Measurements from ENCODE around the gene CEBPG. TPM values are rescaled to one million over a fixed set of nuclear protein-coding genes. Genes with fewer than 3 reads are reported as not detected.
A peak's percentile ranks its signal among the peaks of the same experiment; 100 is the strongest.

CEBPG gene
- total RNA-seq, 1 experiment from 2014 or later, result 91.3 TPM

DNA sequence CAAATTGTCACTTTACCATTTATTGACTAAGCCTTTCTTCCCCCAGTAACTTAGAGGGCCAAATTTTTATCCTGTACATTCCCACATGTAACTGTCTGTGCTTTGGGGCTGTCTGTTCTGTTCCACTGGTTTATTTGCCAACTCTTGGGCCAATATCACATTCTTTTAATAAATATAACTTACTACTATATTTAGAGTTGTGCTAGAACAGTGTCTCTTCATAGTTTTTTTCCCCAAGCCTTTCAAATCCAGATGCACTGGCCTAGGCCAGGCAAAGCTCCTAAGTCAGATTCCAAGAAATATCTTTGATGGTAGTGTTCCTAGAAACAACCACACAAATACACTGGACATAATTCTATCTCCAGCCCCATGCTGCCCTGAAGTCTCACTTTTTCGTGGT is 16.0 kb upstream of the CEBPG start:
- Mint-ChIP-seq H3K36me3 (ENCODE audit: insufficient read depth, unreplicated experiment) (no peaks in the 10 kb centered on the region), H3K4me3 (ENCODE audit: unreplicated experiment) (no peak overlapping the region), H3K9me3 (ENCODE audit: unreplicated experiment) (peaks cover 12% of the 10 kb centered on the region), H3K4me1 (ENCODE audit: insufficient read depth, unreplicated experiment) (peaks cover 13% of the 10 kb centered on the region), H3K27ac (ENCODE audit: low read depth, unreplicated experiment) (no peak overlapping the region), H3K27me3 (ENCODE audit: insufficient read depth, unreplicated experiment) (no peaks in the 10 kb centered on the region)
- no peak for DNase-seq (ENCODE audit: unreplicated experiment)
- BruUV-seq (replicated peaks), result no TSS peak
- TF ChIP-seq CTCF (IDR thresholded peaks at IDR 0.05; ENCODE audit: unreplicated experiment), result no peak
- ChIA-PET POLR2A (interaction anchor here (0.7 to 6.3 kb wide), 5 partner anchors 12 to 56 kb away, joined by 3 to 81 read pairs (median 13); partner anchors contain the start of genes CEBPA and CEBPG), CTCF (interaction anchor here (0.6 to 1.4 kb wide), 5 partner anchors 10 to 111 kb away, joined by 3 to 6 read pairs (median 3); no protein-coding TSS in a partner anchor)
- intact Hi-C loops (cut with micrococcal nuclease), result no loop called here

GRCh38 chr19:33358408-33358807 is 15.1 kb upstream of the CEBPG start:
- no peak overlapping the region for H3K4me3 Mint-ChIP-seq (ENCODE audit: unreplicated experiment)
- H3K36me3 Mint-ChIP-seq (ENCODE audit: insufficient read depth, unreplicated experiment), result no peaks in the 10 kb centered on the region
- peak overlapping the region; percentile 63 for H3K27ac Mint-ChIP-seq (ENCODE audit: low read depth, unreplicated experiment)
- no peak for TF ChIP-seq CTCF (IDR thresholded peaks at IDR 0.05; ENCODE audit: unreplicated experiment)
- BruUV-seq (replicated peaks), result no TSS peak
- H3K9me3 Mint-ChIP-seq (ENCODE audit: unreplicated experiment), result peaks cover 12% of the 10 kb centered on the region
- ChIA-PET CTCF (interaction anchor here (0.6 to 1.6 kb wide), 12 partner anchors 7 to 175 kb away, joined by 3 to 6 read pairs (median 3); partner anchors contain the start of gene CEBPG), POLR2A (interaction anchor here (0.7 to 6.3 kb wide), 7 partner anchors 11 to 60 kb away, joined by 3 to 81 read pairs (median 9); partner anchors contain the start of genes CEBPA and CEBPG)
- H3K4me1 Mint-ChIP-seq (ENCODE audit: insufficient read depth, unreplicated experiment), result peaks cover 13% of the 10 kb centered on the region
- no peaks in the 10 kb centered on the region for H3K27me3 Mint-ChIP-seq (ENCODE audit: insufficient read depth, unreplicated experiment)
- intact Hi-C loops (cut with micrococcal nuclease), result no loop called here
- DNase-seq (ENCODE audit: unreplicated experiment), result peak; percentile 41

GRCh38 chr19:33359581-33359980 is 13.9 kb upstream of the CEBPG start:
- H3K9me3 Mint-ChIP-seq (ENCODE audit: unreplicated experiment), result peaks cover 12% of the 10 kb centered on the region
- H3K27me3 Mint-ChIP-seq (ENCODE audit: insufficient read depth, unreplicated experiment), result no peaks in the 10 kb centered on the region
- H3K27ac Mint-ChIP-seq (ENCODE audit: low read depth, unreplicated experiment), result no peak overlapping the region
- H3K4me3 Mint-ChIP-seq (ENCODE audit: unreplicated experiment), result no peak overlapping the region
- H3K36me3 Mint-ChIP-seq (ENCODE audit: insufficient read depth, unreplicated experiment), result no peaks in the 10 kb centered on the region
- POLR2A ChIA-PET, result interaction anchor here (0.7 to 6.3 kb wide), 5 partner anchors 9 to 121 kb away, joined by 3 to 81 read pairs (median 9); partner anchors contain the start of gene CEBPG
- intact Hi-C loops (cut with micrococcal nuclease), result no loop called here
- DNase-seq (ENCODE audit: unreplicated experiment), result no peak
- TF ChIP-seq CTCF (IDR thresholded peaks at IDR 0.05; ENCODE audit: unreplicated experiment), result no peak
- CTCF ChIA-PET, result interaction anchor here (0.7 to 1.6 kb wide), 5 partner anchors 9 to 293 kb away, joined by 3 to 5 read pairs (median 3); no protein-coding TSS in a partner anchor
- no TSS peak for BruUV-seq (replicated peaks)
- peaks cover 13% of the 10 kb centered on the region for H3K4me1 Mint-ChIP-seq (ENCODE audit: insufficient read depth, unreplicated experiment)

DNA sequence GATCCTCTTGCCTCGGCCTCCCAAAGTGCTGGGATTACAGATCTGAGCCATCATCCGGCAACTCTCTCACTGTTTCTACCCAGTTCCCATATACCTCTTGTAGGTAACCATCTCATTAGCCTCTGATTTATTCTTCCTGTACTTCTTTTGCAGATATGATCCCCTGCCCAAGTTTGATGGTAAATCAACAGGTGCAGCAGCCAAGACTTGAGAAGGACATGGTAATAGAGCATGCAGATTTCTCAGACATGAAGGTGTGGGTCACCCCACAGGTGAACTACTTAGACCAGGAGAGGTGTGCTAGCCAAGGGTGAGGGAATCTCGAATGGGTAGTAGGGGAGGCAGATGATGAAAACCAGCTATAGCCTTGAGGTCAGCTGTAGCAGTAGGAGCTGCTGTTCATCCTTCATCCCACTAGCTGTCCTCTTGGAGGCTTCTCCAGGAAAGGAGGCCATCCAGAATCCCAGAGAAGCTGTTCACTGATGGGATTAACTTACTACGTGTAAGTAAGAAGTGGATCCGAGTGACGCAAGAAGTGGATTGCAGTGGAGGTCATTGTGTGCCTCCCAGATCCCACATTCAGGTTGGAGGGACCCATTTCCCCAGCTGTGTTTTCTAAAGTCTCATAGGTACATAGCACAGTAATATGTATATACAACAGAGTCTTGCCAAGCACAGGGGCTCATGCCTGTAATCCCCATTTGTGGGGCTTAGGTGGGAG is 10.8 kb upstream of the CEBPG start:
- no peak for TF ChIP-seq CTCF (IDR thresholded peaks at IDR 0.05; ENCODE audit: unreplicated experiment)
- Mint-ChIP-seq H3K27ac (ENCODE audit: low read depth, unreplicated experiment) (no peak overlapping the region), H3K4me1 (ENCODE audit: insufficient read depth, unreplicated experiment) (peaks cover 15% of the 10 kb centered on the region), H3K4me3 (ENCODE audit: unreplicated experiment) (no peak overlapping the region), H3K36me3 (ENCODE audit: insufficient read depth, unreplicated experiment) (no peaks in the 10 kb centered on the region), H3K9me3 (ENCODE audit: unreplicated experiment) (no peaks in the 10 kb centered on the region), H3K27me3 (ENCODE audit: insufficient read depth, unreplicated experiment) (no peaks in the 10 kb centered on the region)
- intact Hi-C loops (cut with micrococcal nuclease), result no loop called here
- POLR2A ChIA-PET, result interaction anchor here (0.6 to 1.6 kb wide), 3 partner anchors 12 to 36 kb away, joined by 3 to 4 read pairs (median 3); no protein-coding TSS in a partner anchor
- CTCF ChIA-PET, result interaction anchor here (0.5 to 0.6 kb wide), 3 partner anchors 44 to 378 kb away, joined by 3 to 4 read pairs (median 4); no protein-coding TSS in a partner anchor
- no peak for DNase-seq (ENCODE audit: unreplicated experiment)
- no TSS peak for BruUV-seq (replicated peaks)

All from MCF 10A (cell line).